Skin of body (tissue), 2 donors: ENCODE data around the gene COL24A1. TPM values are rescaled to one million over a fixed set of nuclear protein-coding genes. Genes with fewer than 3 reads are reported as not detected.
"Not testable (repeated sequence)": the region's sequence is repeated elsewhere in the genome, so short reads cannot be mapped to it uniquely, and the experiment has no call there.

ENCODE experiments used
- DNase-seq: peaks from one replicate; lab custom pipeline; 2025; lab: John Stamatoyannopoulos, UW
- total RNA-seq: library from RNA; depleted of rRNA; stranded (reverse); fragments of >200 nt; gene quantifications from one replicate; pipeline ENCODE4 v1.2.3, GENCODE V29; 2014

Gene COL24A1
- total RNA-seq, 1 donor from 2014 or later = 5.6 TPM

- no peak for DNase-seq
These were observed 333.9 kb downstream of the COL24A1 start for GRCh38 chr1:85822696-85823095.

GRCh38 chr1:85818371-85818770, 338.2 kb downstream of the COL24A1 start:
- peak; percentile 63 for DNase-seq

- DNase-seq = no peak
These were observed 340.0 kb downstream of the COL24A1 start for GRCh38 chr1:85816606-85817005.

GRCh38 chr1:85815906-85816305, 340.7 kb downstream of the COL24A1 start:
- DNase-seq = no peak

GRCh38 chr1:85806236-85806965, 350.2 kb downstream of the COL24A1 start:
- peak; percentile 21 for DNase-seq

- DNase-seq = no peak
These were observed 355.1 kb downstream of the COL24A1 start for GRCh38 chr1:85801520-85801919.

- DNase-seq = no peak
These were observed 356.8 kb downstream of the COL24A1 start for GRCh38 chr1:85799737-85800136.

- no peak for DNase-seq
These were observed 358.2 kb downstream of the COL24A1 start for GRCh38 chr1:85798419-85798818.

GRCh38 chr1:85777021-85777420, 379.6 kb downstream of the COL24A1 start:
- not testable (repeated sequence) for DNase-seq

- no peak for DNase-seq
These were observed 393.8 kb downstream of the COL24A1 start for GRCh38 chr1:85762804-85763203.

GRCh38 chr1:85756864-85757263, 399.7 kb downstream of the COL24A1 start:
- DNase-seq = no peak

GRCh38 chr1:85748120-85748519, 408.5 kb downstream of the COL24A1 start:
- no peak for DNase-seq

GRCh38 chr1:85746777-85747176, 409.8 kb downstream of the COL24A1 start:
- no peak for DNase-seq

GRCh38 chr1:85743814-85744213, 412.8 kb downstream of the COL24A1 start:
- no peak for DNase-seq

- DNase-seq = no peak
These were observed 421.6 kb downstream of the COL24A1 start for GRCh38 chr1:85734931-85735330.

GRCh38 chr1:85718678-85719340, 437.8 kb downstream of the COL24A1 start:
- DNase-seq = no peak

- not testable (repeated sequence) for DNase-seq
These were observed 442.0 kb downstream of the COL24A1 start for GRCh38 chr1:85714418-85715114.

- DNase-seq = no peak
These were observed 447.7 kb downstream of the COL24A1 start for GRCh38 chr1:85708829-85709227.

- peak; percentile 88 for DNase-seq
These were observed 448.4 kb downstream of the COL24A1 start, which contains the start of gene ZNHIT6 for GRCh38 chr1:85707990-85708828. Gene ZNHIT6, minus strand, starts transcription at chr1:85708433. Its CDS starts 149 bp downstream, at chr1:85708284.

- DNase-seq = no peak
These were observed 449.1 kb downstream of the COL24A1 start for GRCh38 chr1:85707267-85707989.

GRCh38 chr1:85705940-85706339, 450.6 kb downstream of the COL24A1 start:
- no peak for DNase-seq
